ENCODE data around the gene NMNAT2. TPM values are rescaled to one million over a fixed set of nuclear protein-coding genes. Genes with fewer than 3 reads are reported as not detected.

NMNAT2 gene
- polyA plus RNA-seq, 1 donor from 2014 or later: 43.8 TPM

DNA sequence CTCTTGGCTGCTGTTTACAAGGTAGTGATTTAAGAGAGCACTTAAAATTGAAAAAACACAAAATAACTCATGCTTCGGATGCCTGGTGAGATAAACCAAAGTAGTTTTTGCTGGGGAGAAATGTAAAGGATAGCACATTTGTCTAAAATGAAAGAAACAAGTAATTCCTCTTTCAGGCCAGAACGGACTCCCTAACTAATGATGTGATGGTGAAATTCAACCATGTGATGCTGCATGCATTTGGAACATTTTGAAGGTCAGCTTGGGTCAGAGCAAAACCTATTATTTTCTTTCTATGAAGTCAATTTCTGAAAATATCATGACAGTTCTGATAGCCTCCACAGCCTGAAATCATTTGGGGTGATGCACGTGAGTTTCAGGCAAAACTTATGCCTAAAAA, 27.6 kb downstream of the NMNAT2 start:
- H3K9ac ChIP-seq (ENCODE audit: low read length): no peak overlapping the region
- no peak overlapping the region for H3K27ac ChIP-seq (ENCODE audit: low read length)
- no peaks in the 10 kb centered on the region for H3K9me3 ChIP-seq (ENCODE audit: low read length)
- peaks cover 8% of the 10 kb centered on the region for H3K79me2 ChIP-seq (replicated peaks; ENCODE audit: insufficient read depth, low read length)
- no peak overlapping the region for H3K4me2 ChIP-seq (ENCODE audit: low read length)
- no peak overlapping the region for H3K4me3 ChIP-seq (ENCODE audit: low read length)
- H3K27me3 ChIP-seq (ENCODE audit: insufficient read depth, low read depth, low read length): no peaks in the 10 kb centered on the region
- no peaks in the 10 kb centered on the region for H3K9me2 ChIP-seq (ENCODE audit: insufficient read depth, low read length)
- H3K36me3 ChIP-seq (ENCODE audit: insufficient read depth, low read length): no peaks in the 10 kb centered on the region
- H4K20me1 ChIP-seq (ENCODE audit: insufficient read depth): no peaks in the 10 kb centered on the region
- TF ChIP-seq POLR2AphosphoS5 (IDR thresholded peaks at IDR 0.05) (no peak), RAD21 (conservative IDR thresholded peaks at IDR 0.05) (no peak)
- H3F3A ChIP-seq (ENCODE audit: insufficient read depth, low read length, poor library complexity, severe bottlenecking): no peaks in the 10 kb centered on the region
- no peak overlapping the region for H2AFZ ChIP-seq (ENCODE audit: low read depth, low read length)

DNA sequence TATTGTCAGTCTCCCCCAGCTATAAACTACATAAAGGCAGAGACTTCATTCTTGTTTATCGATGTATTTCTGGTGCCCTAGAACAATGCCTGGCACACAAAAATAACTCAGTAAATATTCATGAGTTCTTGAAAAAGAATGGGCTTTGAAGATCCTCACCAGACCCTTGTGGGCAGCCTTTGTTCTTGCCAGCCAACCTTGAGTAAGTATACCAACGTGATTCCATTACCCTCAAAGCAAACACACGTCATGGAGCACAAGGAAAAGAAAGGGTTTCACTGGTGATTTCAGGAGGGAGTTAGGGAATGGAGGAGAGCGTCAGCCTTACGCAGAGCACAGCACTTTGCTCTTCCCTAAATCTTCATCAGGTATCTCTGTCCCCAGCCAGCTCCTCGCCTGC, 29.4 kb downstream of the NMNAT2 start:
- Histone ChIP-seq H3F3A (ENCODE audit: insufficient read depth, low read length, poor library complexity, severe bottlenecking) (no peaks in the 10 kb centered on the region), H3K27ac (ENCODE audit: low read length) (no peak overlapping the region), H3K9me2 (ENCODE audit: insufficient read depth, low read length) (no peaks in the 10 kb centered on the region), H3K4me3 (ENCODE audit: low read length) (no peak overlapping the region), H3K4me2 (ENCODE audit: low read length) (no peak overlapping the region), H3K27me3 (ENCODE audit: insufficient read depth, low read depth, low read length) (no peaks in the 10 kb centered on the region), H3K9ac (ENCODE audit: low read length) (no peak overlapping the region), H3K79me2 (replicated peaks; ENCODE audit: insufficient read depth, low read length) (peaks cover 8% of the 10 kb centered on the region), H3K9me3 (ENCODE audit: low read length) (no peaks in the 10 kb centered on the region), H4K20me1 (ENCODE audit: insufficient read depth) (no peaks in the 10 kb centered on the region), H3K36me3 (ENCODE audit: insufficient read depth, low read length) (no peaks in the 10 kb centered on the region), H2AFZ (ENCODE audit: low read depth, low read length) (no peak overlapping the region)
- TF ChIP-seq TAF1 (IDR thresholded peaks at IDR 0.05; ENCODE audit: low read depth): no peak
- TF ChIP-seq EZH2 (IDR thresholded peaks at IDR 0.05; ENCODE audit: borderline replicate concordance, insufficient read depth, low read length, poor library complexity, severe bottlenecking): no peak
- TF ChIP-seq, protein P1, sequence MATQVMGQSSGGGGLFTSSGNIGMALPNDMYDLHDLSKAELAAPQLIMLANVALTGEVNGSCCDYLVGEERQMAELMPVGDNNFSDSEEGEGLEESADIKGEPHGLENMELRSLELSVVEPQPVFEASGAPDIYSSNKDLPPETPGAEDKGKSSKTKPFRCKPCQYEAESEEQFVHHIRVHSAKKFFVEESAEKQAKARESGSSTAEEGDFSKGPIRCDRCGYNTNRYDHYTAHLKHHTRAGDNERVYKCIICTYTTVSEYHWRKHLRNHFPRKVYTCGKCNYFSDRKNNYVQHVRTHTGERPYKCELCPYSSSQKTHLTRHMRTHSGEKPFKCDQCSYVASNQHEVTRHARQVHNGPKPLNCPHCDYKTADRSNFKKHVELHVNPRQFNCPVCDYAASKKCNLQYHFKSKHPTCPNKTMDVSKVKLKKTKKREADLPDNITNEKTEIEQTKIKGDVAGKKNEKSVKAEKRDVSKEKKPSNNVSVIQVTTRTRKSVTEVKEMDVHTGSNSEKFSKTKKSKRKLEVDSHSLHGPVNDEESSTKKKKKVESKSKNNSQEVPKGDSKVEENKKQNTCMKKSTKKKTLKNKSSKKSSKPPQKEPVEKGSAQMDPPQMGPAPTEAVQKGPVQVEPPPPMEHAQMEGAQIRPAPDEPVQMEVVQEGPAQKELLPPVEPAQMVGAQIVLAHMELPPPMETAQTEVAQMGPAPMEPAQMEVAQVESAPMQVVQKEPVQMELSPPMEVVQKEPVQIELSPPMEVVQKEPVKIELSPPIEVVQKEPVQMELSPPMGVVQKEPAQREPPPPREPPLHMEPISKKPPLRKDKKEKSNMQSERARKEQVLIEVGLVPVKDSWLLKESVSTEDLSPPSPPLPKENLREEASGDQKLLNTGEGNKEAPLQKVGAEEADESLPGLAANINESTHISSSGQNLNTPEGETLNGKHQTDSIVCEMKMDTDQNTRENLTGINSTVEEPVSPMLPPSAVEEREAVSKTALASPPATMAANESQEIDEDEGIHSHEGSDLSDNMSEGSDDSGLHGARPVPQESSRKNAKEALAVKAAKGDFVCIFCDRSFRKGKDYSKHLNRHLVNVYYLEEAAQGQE (IDR thresholded peaks at IDR 0.05; ENCODE audit: borderline replicate concordance): no peak

- no peaks in the 10 kb centered on the region for H3F3A ChIP-seq (ENCODE audit: insufficient read depth, low read length, poor library complexity, severe bottlenecking)
- TF ChIP-seq, protein P2, sequence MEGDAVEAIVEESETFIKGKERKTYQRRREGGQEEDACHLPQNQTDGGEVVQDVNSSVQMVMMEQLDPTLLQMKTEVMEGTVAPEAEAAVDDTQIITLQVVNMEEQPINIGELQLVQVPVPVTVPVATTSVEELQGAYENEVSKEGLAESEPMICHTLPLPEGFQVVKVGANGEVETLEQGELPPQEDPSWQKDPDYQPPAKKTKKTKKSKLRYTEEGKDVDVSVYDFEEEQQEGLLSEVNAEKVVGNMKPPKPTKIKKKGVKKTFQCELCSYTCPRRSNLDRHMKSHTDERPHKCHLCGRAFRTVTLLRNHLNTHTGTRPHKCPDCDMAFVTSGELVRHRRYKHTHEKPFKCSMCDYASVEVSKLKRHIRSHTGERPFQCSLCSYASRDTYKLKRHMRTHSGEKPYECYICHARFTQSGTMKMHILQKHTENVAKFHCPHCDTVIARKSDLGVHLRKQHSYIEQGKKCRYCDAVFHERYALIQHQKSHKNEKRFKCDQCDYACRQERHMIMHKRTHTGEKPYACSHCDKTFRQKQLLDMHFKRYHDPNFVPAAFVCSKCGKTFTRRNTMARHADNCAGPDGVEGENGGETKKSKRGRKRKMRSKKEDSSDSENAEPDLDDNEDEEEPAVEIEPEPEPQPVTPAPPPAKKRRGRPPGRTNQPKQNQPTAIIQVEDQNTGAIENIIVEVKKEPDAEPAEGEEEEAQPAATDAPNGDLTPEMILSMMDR (IDR thresholded peaks at IDR 0.05; ENCODE audit: poor library complexity, severe bottlenecking): no peak
- TF ChIP-seq SMC3 (conservative IDR thresholded peaks at IDR 0.05; ENCODE audit: poor library complexity) (no peak), RAD21 (conservative IDR thresholded peaks at IDR 0.05) (no peak), TAF1 (IDR thresholded peaks at IDR 0.05; ENCODE audit: low read depth) (no peak), POLR2AphosphoS5 (IDR thresholded peaks at IDR 0.05) (no peak), EP300 (conservative IDR thresholded peaks at IDR 0.05; ENCODE audit: poor library complexity, severe bottlenecking) (no peak), MXI1 (conservative IDR thresholded peaks at IDR 0.05; ENCODE audit: poor library complexity, severe bottlenecking) (no peak), EZH2 (IDR thresholded peaks at IDR 0.05; ENCODE audit: borderline replicate concordance, insufficient read depth, low read length, poor library complexity, severe bottlenecking) (no peak)
- TF ChIP-seq, protein P1 (IDR thresholded peaks at IDR 0.05; ENCODE audit: borderline replicate concordance): no peak
- no peak overlapping the region for H3K4me3 ChIP-seq (ENCODE audit: low read length)
- H3K4me2 ChIP-seq (ENCODE audit: low read length): no peak overlapping the region
- no peaks in the 10 kb centered on the region for H3K9me2 ChIP-seq (ENCODE audit: insufficient read depth, low read length)
- no peak overlapping the region for H2AFZ ChIP-seq (ENCODE audit: low read depth, low read length)
- H3K79me2 ChIP-seq (replicated peaks; ENCODE audit: insufficient read depth, low read length): no peaks in the 10 kb centered on the region
- no peaks in the 10 kb centered on the region for H4K20me1 ChIP-seq (ENCODE audit: insufficient read depth)
- H3K9ac ChIP-seq (ENCODE audit: low read length): no peak overlapping the region
- no peaks in the 10 kb centered on the region for H3K36me3 ChIP-seq (ENCODE audit: insufficient read depth, low read length)
- H3K9me3 ChIP-seq (ENCODE audit: low read length): no peaks in the 10 kb centered on the region
- no peaks in the 10 kb centered on the region for H3K27me3 ChIP-seq (ENCODE audit: insufficient read depth, low read depth, low read length)
- no peak overlapping the region for H3K27ac ChIP-seq (ENCODE audit: low read length)
These were observed 32.6 kb downstream of the NMNAT2 start for GRCh38 chr1:183385340-183386144.
